Tibial nerve (tissue), 4 donors: ENCODE data around the gene HMG20B. TPM values are rescaled to one million over a fixed set of nuclear protein-coding genes. Genes with fewer than 3 reads are reported as not detected.
"Not testable (repeated sequence)": the region's sequence is repeated elsewhere in the genome, so short reads cannot be mapped to it uniquely, and the experiment has no call there.

ENCODE experiments used
- DNase-seq, 2 donors: peaks; one replicate each; pipeline ENCODE4 v3.0.0-alpha.2; 2019; ENCODE audit warnings: low spot score in 2 of 2
- H3K27ac ChIP-seq, 4 donors: fragments of 200-600 bp; sonication (generic) in 3 of 4; one replicate each; pipeline ENCODE4 v1.5.1; 2017 to 2019; ENCODE audit warnings: mild to moderate bottlenecking in 1 of 4
- H3K27me3 ChIP-seq, 2 donors: fragments of 200-600 bp; sonication (generic) in 1 of 2; one replicate each; pipeline versions ENCODE4 v1.5.1 to v1.6.0; 2017 to 2019
- H3K36me3 ChIP-seq, 3 donors: fragments of 200-600 bp; sonication (generic); one replicate each; pipeline ENCODE4 v1.5.1; 2018 to 2019
- H3K4me1 ChIP-seq, 4 donors: fragments of 200-600 bp; sonication (generic) in 3 of 4; one replicate each; pipeline ENCODE4 v1.5.1; 2017 to 2019
- H3K4me3 ChIP-seq, 4 donors: fragments of 200-600 bp; sonication (generic) in 3 of 4; one replicate each; pipeline ENCODE4 v1.5.1; 2017 to 2019; ENCODE audit warnings: mild to moderate bottlenecking in 1 of 4, moderate library complexity in 1 of 4
- H3K9me3 ChIP-seq, 4 donors: fragments of 200-600 bp; sonication (generic) in 3 of 4; one replicate each; pipeline ENCODE4 v1.5.1; 2017 to 2019
- EP300 ChIP-seq, 2 donors: sonication (generic); formaldehyde crosslinking; IDR thresholded peaks; one replicate each; pipeline ENCODE4 v1.6.1; 2017; ENCODE audit warnings: antibody characterized with exemption in 2 of 2, mild to moderate bottlenecking in 1 of 2
- POLR2A ChIP-seq, 2 donors: fragments of 450-650 bp; IDR thresholded peaks; one replicate each; pipeline ENCODE4 v1.6.1; 2017; ENCODE audit warnings: antibody characterized with exemption in 2 of 2, mild to moderate bottlenecking in 2 of 2, moderate library complexity in 2 of 2
- WGBS, 2 donors: methylation state at CpG; one replicate each; pipeline ENCODE4 v1.1.5; 2018; 5-methylcytosine and 5-hydroxymethylcytosine counted together
- total RNA-seq, 4 donors: library from RNA; depleted of rRNA; stranded (reverse); fragments of >200 nt; gene quantifications; one replicate each; pipeline ENCODE4 v1.1.0, GENCODE V29; 2016
- TF ChIP-seq, protein P1 (sequence below), 5 experiments: fragments of 200-600 bp in 3 of 5; fragments of 450-650 bp in 2 of 5; sonication (generic) in 3 of 5; IDR thresholded peaks; one replicate each; pipeline ENCODE4 v1.5.1; 2016 to 2019; ENCODE audit warnings: antibody characterized with exemption in 5 of 5, mild to moderate bottlenecking in 3 of 5, moderate library complexity in 2 of 5

Gene HMG20B
- total RNA-seq, 4 donors from 2014 or later: 94.0 to 181 (median 153) TPM

DNA sequence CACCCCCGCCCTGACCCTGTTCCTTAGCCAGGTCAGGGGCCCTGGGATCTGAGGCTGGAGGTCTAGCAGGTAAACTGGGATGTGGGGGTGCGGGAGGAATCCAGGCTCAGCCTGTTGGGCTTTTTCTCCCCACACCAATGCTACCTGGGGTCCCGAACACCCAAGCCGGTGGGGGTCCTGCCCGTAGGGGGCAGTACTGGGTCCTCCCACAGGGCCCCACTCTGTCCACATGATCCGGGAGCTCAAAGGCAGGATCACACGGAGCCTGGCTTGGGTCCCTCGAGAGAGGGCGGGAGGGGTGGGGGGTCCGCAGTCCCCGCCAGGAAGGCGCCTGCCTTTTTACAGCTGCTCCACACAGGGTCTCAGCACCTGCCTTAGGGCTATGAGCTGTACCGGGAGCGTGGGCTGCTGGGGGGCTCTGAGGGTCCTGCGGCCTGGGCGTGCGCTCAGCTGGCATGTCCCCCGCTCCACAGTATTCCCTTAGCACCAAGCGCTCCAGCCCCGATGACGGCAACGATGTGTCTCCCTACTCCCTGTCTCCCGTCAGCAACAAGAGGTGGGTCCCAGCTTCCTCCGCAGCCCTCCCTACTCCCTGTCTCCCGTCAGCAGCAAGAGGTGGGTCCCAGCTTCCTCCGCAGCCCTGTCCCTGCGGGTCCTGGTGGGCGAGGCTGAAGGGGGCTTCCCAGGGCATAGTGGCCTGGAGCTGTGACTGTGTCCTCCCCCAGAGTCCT lies 46.1 kb upstream of the HMG20B start:
- H3K9me3 ChIP-seq: no peaks in the 10 kb centered on the region
- peaks cover 4 to 79% (median 26%) of the 10 kb centered on the region in 3 donors for H3K36me3 ChIP-seq
- TF ChIP-seq, protein P1, sequence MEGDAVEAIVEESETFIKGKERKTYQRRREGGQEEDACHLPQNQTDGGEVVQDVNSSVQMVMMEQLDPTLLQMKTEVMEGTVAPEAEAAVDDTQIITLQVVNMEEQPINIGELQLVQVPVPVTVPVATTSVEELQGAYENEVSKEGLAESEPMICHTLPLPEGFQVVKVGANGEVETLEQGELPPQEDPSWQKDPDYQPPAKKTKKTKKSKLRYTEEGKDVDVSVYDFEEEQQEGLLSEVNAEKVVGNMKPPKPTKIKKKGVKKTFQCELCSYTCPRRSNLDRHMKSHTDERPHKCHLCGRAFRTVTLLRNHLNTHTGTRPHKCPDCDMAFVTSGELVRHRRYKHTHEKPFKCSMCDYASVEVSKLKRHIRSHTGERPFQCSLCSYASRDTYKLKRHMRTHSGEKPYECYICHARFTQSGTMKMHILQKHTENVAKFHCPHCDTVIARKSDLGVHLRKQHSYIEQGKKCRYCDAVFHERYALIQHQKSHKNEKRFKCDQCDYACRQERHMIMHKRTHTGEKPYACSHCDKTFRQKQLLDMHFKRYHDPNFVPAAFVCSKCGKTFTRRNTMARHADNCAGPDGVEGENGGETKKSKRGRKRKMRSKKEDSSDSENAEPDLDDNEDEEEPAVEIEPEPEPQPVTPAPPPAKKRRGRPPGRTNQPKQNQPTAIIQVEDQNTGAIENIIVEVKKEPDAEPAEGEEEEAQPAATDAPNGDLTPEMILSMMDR (IDR thresholded peaks at IDR 0.05): no peak
- no peak for TF ChIP-seq EP300 (IDR thresholded peaks at IDR 0.05)
- no peak for TF ChIP-seq POLR2A (IDR thresholded peaks at IDR 0.05)
- DNase-seq: no peak
- no peaks in the 10 kb centered on the region for H3K27me3 ChIP-seq
- WGBS, 2 donors: 90 to 96% methylated on average over 28 of the region's 28 CpGs
- H3K4me1 ChIP-seq: no peaks in the 10 kb centered on the region
- H3K4me3 ChIP-seq: no peak overlapping the region
- no peak overlapping the region for H3K27ac ChIP-seq

DNA sequence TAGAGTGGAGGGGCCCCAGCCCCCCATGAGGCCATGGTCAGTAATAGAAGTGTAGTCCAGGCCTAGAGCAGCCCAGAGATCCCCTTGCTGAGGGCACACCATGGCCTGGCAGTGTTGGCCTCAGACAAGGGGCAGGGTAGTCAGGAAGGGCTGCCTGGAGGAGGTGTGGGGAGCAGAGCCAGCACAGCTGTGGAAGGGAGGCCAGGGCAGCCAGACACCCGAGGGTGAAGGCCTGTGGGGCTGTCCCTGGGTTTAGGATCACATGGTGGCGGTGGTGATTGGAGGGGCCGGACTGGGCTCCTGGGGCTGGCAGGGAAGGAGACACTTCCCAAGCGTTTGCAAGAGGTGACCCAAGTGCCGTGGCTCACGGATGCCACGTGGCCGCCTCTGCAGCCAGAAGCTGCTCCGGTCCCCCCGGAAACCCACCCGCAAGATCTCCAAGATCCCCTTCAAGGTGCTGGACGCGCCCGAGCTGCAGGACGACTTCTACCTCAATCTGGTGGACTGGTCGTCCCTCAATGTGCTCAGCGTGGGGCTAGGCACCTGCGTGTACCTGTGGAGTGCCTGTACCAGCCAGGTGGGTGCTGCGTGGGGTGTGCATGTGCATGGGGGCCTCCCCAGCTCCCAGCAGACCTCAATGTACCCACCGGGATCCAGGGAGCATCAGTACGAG lies 45.4 kb upstream of the HMG20B start:
- H3K4me3 ChIP-seq: no peak overlapping the region
- WGBS, 2 donors: 90 to 96% methylated on average over 14 to 21 of the region's 21 CpGs
- no peak for TF ChIP-seq POLR2A (IDR thresholded peaks at IDR 0.05)
- TF ChIP-seq, protein P1 (IDR thresholded peaks at IDR 0.05): no peak
- no peak for TF ChIP-seq EP300 (IDR thresholded peaks at IDR 0.05)
- H3K27me3 ChIP-seq: no peaks in the 10 kb centered on the region
- DNase-seq: no peak
- H3K27ac ChIP-seq: no peak overlapping the region
- H3K4me1 ChIP-seq: no peaks in the 10 kb centered on the region
- H3K9me3 ChIP-seq: no peaks in the 10 kb centered on the region
- peaks cover 4 to 79% (median 32%) of the 10 kb centered on the region in 3 donors for H3K36me3 ChIP-seq

DNA sequence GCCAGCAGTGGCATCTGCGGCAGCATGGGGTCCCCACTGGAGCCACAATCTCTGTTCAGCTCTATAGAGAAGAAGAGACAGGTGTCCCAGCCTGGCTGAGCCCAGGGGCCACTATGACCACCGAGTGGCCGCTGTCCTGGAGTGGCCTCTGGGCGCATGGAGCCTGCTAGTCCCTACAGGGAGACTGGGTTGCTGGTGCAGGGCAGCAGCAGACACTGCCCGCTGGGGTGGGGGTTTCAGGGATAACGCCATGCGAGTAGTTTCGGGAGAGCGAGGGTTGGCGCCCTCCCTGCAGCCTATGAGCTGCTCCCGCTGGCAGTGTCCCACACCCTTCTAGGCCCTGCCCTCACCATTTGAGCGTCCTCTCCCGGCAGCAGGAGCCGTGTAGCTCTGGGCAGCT lies 44.7 kb upstream of the HMG20B start:
- no peak for DNase-seq
- Histone ChIP-seq H3K27ac (no peak overlapping the region), H3K4me1 (no peaks in the 10 kb centered on the region), H3K27me3 (no peaks in the 10 kb centered on the region), H3K36me3 (peaks cover 8 to 79% (median 33%) of the 10 kb centered on the region in 3 donors), H3K9me3 (no peaks in the 10 kb centered on the region), H3K4me3 (no peak overlapping the region)
- 98 to 100% methylated on average over 3 to 11 of the region's 14 CpGs for WGBS, 2 donors
- TF ChIP-seq, protein P1 (IDR thresholded peaks at IDR 0.05): no peak
- no peak for TF ChIP-seq EP300 (IDR thresholded peaks at IDR 0.05)
- TF ChIP-seq POLR2A (IDR thresholded peaks at IDR 0.05): no peak

DNA sequence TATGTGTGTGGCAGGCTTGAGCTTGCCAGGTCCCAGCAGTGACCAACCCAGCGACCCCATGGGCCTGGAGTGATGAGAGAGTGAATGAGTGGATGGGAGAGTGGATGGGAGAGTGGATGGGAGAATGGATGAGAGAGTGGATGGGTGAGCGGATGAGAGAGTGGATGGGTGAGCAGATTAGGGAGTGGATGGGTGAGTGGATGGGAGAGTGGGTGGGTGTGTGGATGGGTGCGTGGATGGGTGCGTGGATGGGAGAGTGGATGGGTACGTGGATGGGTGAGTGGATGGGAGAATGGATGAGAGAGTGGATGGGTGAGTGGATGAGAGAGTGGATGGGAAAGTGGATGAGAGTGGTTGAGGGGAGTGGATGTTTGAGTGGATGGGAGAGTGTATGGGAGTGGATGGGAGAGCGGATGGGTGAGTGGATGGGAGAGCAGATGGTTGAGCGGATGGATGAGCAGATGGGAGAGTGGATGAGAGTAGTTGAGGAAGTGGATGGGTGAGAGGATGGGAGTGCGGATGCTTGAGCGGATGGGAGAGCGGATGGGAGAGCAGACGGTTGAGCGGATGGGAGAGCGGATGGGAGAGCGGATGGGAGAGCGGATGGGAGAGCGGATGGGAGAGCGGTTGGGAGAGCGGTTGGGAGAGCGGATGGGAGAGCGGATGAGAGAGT lies 44.1 kb upstream of the HMG20B start:
- Histone ChIP-seq H3K9me3 (no peaks in the 10 kb centered on the region), H3K4me3 (no peak overlapping the region), H3K27ac (no peak overlapping the region), H3K27me3 (no peaks in the 10 kb centered on the region), H3K36me3 (peaks cover 8 to 79% (median 37%) of the 10 kb centered on the region in 3 donors), H3K4me1 (no peaks in the 10 kb centered on the region)
- WGBS, 2 donors: 94 to 97% methylated on average over 20 of the region's 20 CpGs
- no peak for DNase-seq
- TF ChIP-seq, protein P1 (IDR thresholded peaks at IDR 0.05): no peak
- TF ChIP-seq EP300 (IDR thresholded peaks at IDR 0.05) (no peak), POLR2A (IDR thresholded peaks at IDR 0.05) (no peak)

DNA sequence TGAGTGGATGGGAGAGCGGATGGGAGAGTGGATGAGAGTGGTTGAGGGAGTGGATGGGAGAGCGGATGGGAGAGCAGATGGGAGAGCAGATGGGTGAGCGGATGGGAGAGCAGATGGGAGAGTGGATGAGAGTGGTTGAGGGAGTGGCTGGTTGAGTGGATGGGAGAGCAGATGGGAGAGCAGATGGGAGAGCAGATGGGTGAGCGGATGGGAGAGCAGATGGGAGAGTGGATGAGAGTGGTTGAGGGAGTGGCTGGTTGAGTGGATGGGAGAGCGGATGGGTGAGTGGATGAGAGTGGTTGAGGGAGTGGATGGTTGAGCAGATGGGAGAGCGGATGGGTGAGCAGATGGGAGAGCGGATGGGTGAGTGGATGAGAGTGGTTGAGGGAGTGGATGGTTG lies 43.4 kb upstream of the HMG20B start:
- H3K4me1 ChIP-seq, DNase-seq, H3K4me3 ChIP-seq, H3K9me3 ChIP-seq, H3K27me3 ChIP-seq, H3K27ac ChIP-seq: not testable (repeated sequence)
- peaks cover 8 to 79% (median 38%) of the 10 kb centered on the region in 3 donors for H3K36me3 ChIP-seq
- 91 to 95% methylated on average over 7 of the region's 7 CpGs for WGBS, 2 donors
